ENCODE measurements around the gene EPB41L4B.

The EPB41L4B gene

GRCh38 chr9:109256336-109256735 is 64.5 kb downstream of the EPB41L4B start:
- Histone ChIP-seq H3K79me2 (ENCODE audit: insufficient read depth, low read depth) (no peaks in the 10 kb centered on the region), H3K27me3 (ENCODE audit: insufficient read depth, low read depth) (no peaks in the 10 kb centered on the region), H3K4me1 (ENCODE audit: low read depth, poor library complexity, severe bottlenecking) (no peaks in the 10 kb centered on the region), H3K4me3 (IDR thresholded peaks at IDR 0.05; ENCODE audit: insufficient read depth, low read depth, low read length) (no peak overlapping the region), H3K9ac (no peak overlapping the region), H2AFZ (ENCODE audit: low read depth) (no peak overlapping the region), H3K4me2 (no peak overlapping the region), H3K27ac (no peak overlapping the region), H3K36me3 (ENCODE audit: insufficient read depth) (no peaks in the 10 kb centered on the region), H4K20me1 (ENCODE audit: insufficient read depth) (no peaks in the 10 kb centered on the region)
- TF ChIP-seq, protein P1, sequence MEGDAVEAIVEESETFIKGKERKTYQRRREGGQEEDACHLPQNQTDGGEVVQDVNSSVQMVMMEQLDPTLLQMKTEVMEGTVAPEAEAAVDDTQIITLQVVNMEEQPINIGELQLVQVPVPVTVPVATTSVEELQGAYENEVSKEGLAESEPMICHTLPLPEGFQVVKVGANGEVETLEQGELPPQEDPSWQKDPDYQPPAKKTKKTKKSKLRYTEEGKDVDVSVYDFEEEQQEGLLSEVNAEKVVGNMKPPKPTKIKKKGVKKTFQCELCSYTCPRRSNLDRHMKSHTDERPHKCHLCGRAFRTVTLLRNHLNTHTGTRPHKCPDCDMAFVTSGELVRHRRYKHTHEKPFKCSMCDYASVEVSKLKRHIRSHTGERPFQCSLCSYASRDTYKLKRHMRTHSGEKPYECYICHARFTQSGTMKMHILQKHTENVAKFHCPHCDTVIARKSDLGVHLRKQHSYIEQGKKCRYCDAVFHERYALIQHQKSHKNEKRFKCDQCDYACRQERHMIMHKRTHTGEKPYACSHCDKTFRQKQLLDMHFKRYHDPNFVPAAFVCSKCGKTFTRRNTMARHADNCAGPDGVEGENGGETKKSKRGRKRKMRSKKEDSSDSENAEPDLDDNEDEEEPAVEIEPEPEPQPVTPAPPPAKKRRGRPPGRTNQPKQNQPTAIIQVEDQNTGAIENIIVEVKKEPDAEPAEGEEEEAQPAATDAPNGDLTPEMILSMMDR (conservative IDR thresholded peaks at IDR 0.05; ENCODE audit: low read depth, low read length) = no peak

GRCh38 chr9:109255394-109255793 is 65.5 kb downstream of the EPB41L4B start:
- Histone ChIP-seq H3K9ac (no peak overlapping the region), H3K27ac (no peak overlapping the region), H3K79me2 (ENCODE audit: insufficient read depth, low read depth) (no peaks in the 10 kb centered on the region), H3K27me3 (ENCODE audit: insufficient read depth, low read depth) (no peaks in the 10 kb centered on the region), H3K4me2 (no peak overlapping the region), H3K4me1 (ENCODE audit: low read depth, poor library complexity, severe bottlenecking) (no peaks in the 10 kb centered on the region), H3K36me3 (ENCODE audit: insufficient read depth) (no peaks in the 10 kb centered on the region), H4K20me1 (ENCODE audit: insufficient read depth) (no peaks in the 10 kb centered on the region), H3K4me3 (IDR thresholded peaks at IDR 0.05; ENCODE audit: insufficient read depth, low read depth, low read length) (no peak overlapping the region), H2AFZ (ENCODE audit: low read depth) (no peak overlapping the region)
- TF ChIP-seq, protein P1 (conservative IDR thresholded peaks at IDR 0.05; ENCODE audit: low read depth, low read length) = no peak

DNA sequence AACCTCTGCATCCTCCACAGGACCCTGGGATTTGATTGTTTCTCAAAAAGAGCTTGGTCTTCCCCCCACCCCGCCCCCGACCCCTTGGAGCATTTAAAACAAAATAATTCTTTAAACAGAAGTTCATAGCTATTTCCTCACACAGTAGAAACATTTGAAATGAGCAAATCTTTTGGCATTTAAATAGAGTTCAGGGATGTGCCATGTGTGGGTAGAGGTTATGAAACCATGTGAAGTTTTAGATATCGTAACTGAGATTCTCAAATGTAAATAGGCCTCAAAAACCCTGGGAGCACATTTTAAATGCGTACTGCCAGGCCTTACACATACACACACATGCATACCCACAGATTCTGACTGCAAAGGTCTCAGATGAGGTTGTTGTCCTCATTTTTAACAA is 66.5 kb downstream of the EPB41L4B start:
- H3K4me1 ChIP-seq (ENCODE audit: low read depth, poor library complexity, severe bottlenecking) = no peaks in the 10 kb centered on the region
- no peaks in the 10 kb centered on the region for H3K36me3 ChIP-seq (ENCODE audit: insufficient read depth)
- H4K20me1 ChIP-seq (ENCODE audit: insufficient read depth) = no peaks in the 10 kb centered on the region
- H3K4me3 ChIP-seq (IDR thresholded peaks at IDR 0.05; ENCODE audit: insufficient read depth, low read depth, low read length) = no peak overlapping the region
- no peak overlapping the region for H3K9ac ChIP-seq
- H3K4me2 ChIP-seq = no peak overlapping the region
- H2AFZ ChIP-seq (ENCODE audit: low read depth) = no peak overlapping the region
- no peaks in the 10 kb centered on the region for H3K79me2 ChIP-seq (ENCODE audit: insufficient read depth, low read depth)
- H3K27ac ChIP-seq = no peak overlapping the region
- H3K27me3 ChIP-seq (ENCODE audit: insufficient read depth, low read depth) = no peaks in the 10 kb centered on the region
- TF ChIP-seq, protein P1 (conservative IDR thresholded peaks at IDR 0.05; ENCODE audit: low read depth, low read length) = no peak

GRCh38 chr9:109253637-109254284 is 67.1 kb downstream of the EPB41L4B start:
- H3K9ac ChIP-seq = no peak overlapping the region
- H3K4me1 ChIP-seq (ENCODE audit: low read depth, poor library complexity, severe bottlenecking) = no peaks in the 10 kb centered on the region
- H3K4me3 ChIP-seq (IDR thresholded peaks at IDR 0.05; ENCODE audit: insufficient read depth, low read depth, low read length) = no peak overlapping the region
- no peak overlapping the region for H3K27ac ChIP-seq
- no peaks in the 10 kb centered on the region for H3K27me3 ChIP-seq (ENCODE audit: insufficient read depth, low read depth)
- no peaks in the 10 kb centered on the region for H4K20me1 ChIP-seq (ENCODE audit: insufficient read depth)
- TF ChIP-seq, protein P1 (conservative IDR thresholded peaks at IDR 0.05; ENCODE audit: low read depth, low read length) = no peak
- H3K79me2 ChIP-seq (ENCODE audit: insufficient read depth, low read depth) = no peaks in the 10 kb centered on the region
- no peak overlapping the region for H2AFZ ChIP-seq (ENCODE audit: low read depth)
- no peaks in the 10 kb centered on the region for H3K36me3 ChIP-seq (ENCODE audit: insufficient read depth)
- no peak overlapping the region for H3K4me2 ChIP-seq
